ENCODE results near the gene ADSL. TPM values are rescaled to one million over a fixed set of nuclear protein-coding genes. Genes with fewer than 3 reads are reported as not detected.

The ADSL gene
- total and polyA plus RNA-seq, 2 of the 4 experiments (the other 2 are of a cell fraction) = 93.6 to 229 TPM

- dilution Hi-C loops (cut with HindIII; ENCODE audit: low sequenced_read_pairs, unreplicated experiment) = no loop called here
- ATAC-seq (ENCODE audit: low read depth) = no peak
- POLR2A ChIA-PET (ENCODE audit: unreplicated experiment) = no interaction called here
Measured at GRCh38 chr22:40330086-40330485, 16.2 kb upstream of the ADSL start.

More at GRCh38 chr22:40330086-40330485, 16.2 kb upstream of the ADSL start:
- Histone ChIP-seq H3K18ac (ENCODE audit: low read depth, low read length) (no peak overlapping the region), H3K9me1 (ENCODE audit: insufficient read depth, low read length) (peaks cover 12% of the 10 kb centered on the region), H3K4me1 (ENCODE audit: control insufficient read depth, insufficient read depth, low read length) (peaks cover 10% of the 10 kb centered on the region), H4K5ac (ENCODE audit: low read depth, low read length) (no peak overlapping the region), H3K4ac (ENCODE audit: low read depth, low read length) (no peak overlapping the region), H2BK120ac (ENCODE audit: low read depth, low read length) (no peak overlapping the region), H3K9ac (ENCODE audit: low read depth, low read length) (no peak overlapping the region), H3K36me3 (ENCODE audit: control insufficient read depth, insufficient read depth, low read length) (peaks cover 5% of the 10 kb centered on the region; the same call in 1 of the 2 replicates), H3K4me2 (ENCODE audit: low read depth, low read length) (no peak overlapping the region), H3K27ac (ENCODE audit: insufficient read depth, low read length) (no peak overlapping the region), H3K79me1 (ENCODE audit: low read depth in 1 of 2, low read length in 2 of 2) (peaks cover 0 to 23% of the 10 kb centered on the region in 2 experiments; a peak in 2 of 4 replicates), H2BK15ac (ENCODE audit: low read depth, low read length) (no peak overlapping the region), H2BK5ac (ENCODE audit: low read depth, low read length, poor library complexity, severe bottlenecking) (no peak overlapping the region), H2AK5ac (ENCODE audit: low read depth, low read length) (no peak overlapping the region), H3K14ac (replicated peaks; ENCODE audit: low read depth, low read length) (no peak overlapping the region), H2BK20ac (ENCODE audit: low read depth, low read length) (no peak overlapping the region), H3K27me3 (ENCODE audit: control insufficient read depth, insufficient read depth, low read length) (no peaks in the 10 kb centered on the region), H4K91ac (ENCODE audit: insufficient read depth, low read depth, low read length) (no peak overlapping the region), H4K20me1 (ENCODE audit: insufficient read depth, low read length) (no peaks in the 10 kb centered on the region), H3K9me3 (ENCODE audit: control insufficient read depth, insufficient read depth, low read length) (no peaks in the 10 kb centered on the region), H3K4me3 (ENCODE audit: insufficient read depth, low read depth, low read length) (no peak overlapping the region), H3K23ac (ENCODE audit: low read depth, low read length) (no peak overlapping the region), H2AFZ (replicated peaks; ENCODE audit: low read length, poor library complexity) (no peak overlapping the region), H3K56ac (ENCODE audit: extremely low read depth, insufficient read depth, low read length) (no peak overlapping the region), H2AK9ac (replicated peaks; ENCODE audit: low read depth, low read length, poor library complexity) (no peak overlapping the region), H4K8ac (ENCODE audit: low read depth in 2 of 2, low read length in 2 of 2) (no peak overlapping the region)
- in situ Hi-C loops (cut with MboI; ENCODE audit: low sequenced_read_pairs) (no loop called here), intact Hi-C loops (cut with micrococcal nuclease) (no loop called here)
- BruUV-seq (replicated peaks) = no TSS peak
- DNase-seq = no peak
- TF ChIP-seq ELK1 (IDR thresholded peaks at IDR 0.05; ENCODE audit: borderline replicate concordance, low read depth, low read length) = no peak
- no peak for TF ChIP-seq BHLHE40 (IDR thresholded peaks at IDR 0.05; ENCODE audit: low read depth, low read length)
- TF ChIP-seq FOS (IDR thresholded peaks at IDR 0.05; ENCODE audit: low read depth, low read length) = no peak
- no peak for TF ChIP-seq MAFK (IDR thresholded peaks at IDR 0.05; ENCODE audit: low read depth, low read length)
- no peak for TF ChIP-seq SMC3 (IDR thresholded peaks at IDR 0.05; ENCODE audit: low read depth, low read length)
- no peak for TF ChIP-seq CTCF (conservative IDR thresholded peaks at IDR 0.05; ENCODE audit: low read depth, low read length)
- no peak for TF ChIP-seq MXI1 (IDR thresholded peaks at IDR 0.05; ENCODE audit: borderline replicate concordance, low read depth, low read length)
- no peak for TF ChIP-seq MAZ (IDR thresholded peaks at IDR 0.05; ENCODE audit: borderline replicate concordance, low read depth, low read length)
- no peak for TF ChIP-seq RFX5 (IDR thresholded peaks at IDR 0.05; ENCODE audit: low read depth, low read length)
- no peak for TF ChIP-seq USF2 (IDR thresholded peaks at IDR 0.05; ENCODE audit: low read depth, low read length)
- TF ChIP-seq POLR2A (IDR thresholded peaks at IDR 0.05; ENCODE audit: low read depth, low read length) = no peak
- TF ChIP-seq RCOR1 (IDR thresholded peaks at IDR 0.05; ENCODE audit: insufficient replicate concordance, low read length) = no peak
- no peak for TF ChIP-seq CHD1 (IDR thresholded peaks at IDR 0.05; ENCODE audit: low read depth, low read length)
- no peak for TF ChIP-seq RAD21 (IDR thresholded peaks at IDR 0.05; ENCODE audit: low read length)
- CTCF ChIA-PET = interaction anchor here (0.6 kb wide), 2 partner anchors 56 to 582 kb away, joined by 3 read pairs; no protein-coding TSS in a partner anchor
- WGBS, 2 experiments (ENCODE audit: extremely low coverage in 2 of 2, insufficient read length in 1 of 2) = no CpG with 5 or more reads among the region's 4 CpGs
